K562 (cell line): Measurements from ENCODE around the gene CST7.

Source experiments
- NR2F6 ChIP-seq: fragments of 450-650 bp; formaldehyde crosslinking; IDR thresholded peaks from 2 replicates; pipeline ENCODE4 v1.4.0; 2020; ENCODE audit warnings: mild to moderate bottlenecking
- PHF21A ChIP-seq: fragments of 450-650 bp; IDR thresholded peaks from 2 replicates; pipeline ENCODE4 v1.6.1; 2017; ENCODE audit warnings: low read depth, borderline replicate concordance
- ZNF140 ChIP-seq: fragments of 250-450 bp; sonication (Bioruptor Pico); IDR thresholded peaks from 2 replicates; pipeline ENCODE4 v1.8.0; 2021; ENCODE audit warnings: moderate library complexity, mild to moderate bottlenecking, inconsistent platforms

- no peak for TF ChIP-seq NR2F6 (CRISPR knock-in tag)
- TF ChIP-seq ZNF140 (CRISPR knock-in tag): no peak
- TF ChIP-seq PHF21A: no peak
These were observed 10.6 kb upstream of the CST7 start for GRCh38 chr20:24938498-24938897.
